Measurements from ENCODE around the gene SPRY1. TPM values are rescaled to one million over a fixed set of nuclear protein-coding genes. Genes with fewer than 3 reads are reported as not detected.

SPRY1 gene
- total RNA-seq, 2 donors from 2014 or later = 67.5 to 90.2 TPM

DNA sequence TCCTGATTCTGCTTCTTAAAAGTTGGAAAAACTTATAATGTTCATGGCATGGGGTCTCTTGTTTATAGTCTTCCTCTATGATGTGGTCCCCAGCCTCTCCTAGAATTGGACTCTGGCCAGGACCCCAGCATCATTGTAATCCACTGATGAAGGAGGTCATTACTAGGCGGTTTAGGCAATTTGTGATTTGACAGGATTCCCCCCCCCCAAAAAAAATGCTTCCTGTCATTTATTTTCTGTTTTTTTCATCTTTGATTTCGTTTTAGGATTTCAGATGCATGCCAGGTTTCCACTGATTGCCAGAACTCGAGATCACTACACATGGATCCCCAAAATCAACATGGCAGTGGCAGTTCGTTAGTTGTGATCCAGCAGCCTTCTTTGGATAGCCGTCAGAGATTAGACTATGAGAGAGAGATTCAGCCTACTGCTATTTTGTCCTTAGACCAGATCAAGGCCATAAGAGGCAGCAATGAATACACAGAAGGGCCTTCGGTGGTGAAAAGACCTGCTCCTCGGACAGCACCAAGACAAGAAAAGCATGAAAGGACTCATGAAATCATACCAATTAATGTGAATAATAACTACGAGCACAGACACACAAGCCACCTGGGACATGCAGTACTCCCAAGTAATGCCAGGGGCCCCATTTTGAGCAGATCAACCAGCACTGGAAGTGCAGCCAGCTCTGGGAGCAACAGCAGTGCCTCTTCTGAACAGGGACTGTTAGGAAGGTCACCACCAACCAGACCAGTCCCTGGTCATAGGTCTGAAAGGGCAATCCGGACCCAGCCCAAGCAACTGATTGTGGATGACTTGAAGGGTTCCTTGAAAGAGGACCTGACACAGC lies 4.9 kb downstream of the SPRY1 start:
- Histone ChIP-seq H3K4me1 (replicated peaks) (no peaks in the 10 kb centered on the region), H3K27ac (peak overlapping the region; percentile 38 to 83), H3K36me3 (peaks cover 0 to 3% of the 10 kb centered on the region in 2 donors), H3K27me3 (replicated peaks; ENCODE audit: insufficient read depth) (no peaks in the 10 kb centered on the region), H3K4me3 (peak overlapping the region in 1 of 2 donors; percentile 74), H3K9me3 (no peaks in the 10 kb centered on the region)
- no peak for DNase-seq (ENCODE audit: low spot score)
- intact Hi-C loops (cut with DNase I) = loop anchor here (10.0 kb wide), 1 partner anchor 863 kb away; no protein-coding TSS in a partner anchor
- TF ChIP-seq, protein P1, sequence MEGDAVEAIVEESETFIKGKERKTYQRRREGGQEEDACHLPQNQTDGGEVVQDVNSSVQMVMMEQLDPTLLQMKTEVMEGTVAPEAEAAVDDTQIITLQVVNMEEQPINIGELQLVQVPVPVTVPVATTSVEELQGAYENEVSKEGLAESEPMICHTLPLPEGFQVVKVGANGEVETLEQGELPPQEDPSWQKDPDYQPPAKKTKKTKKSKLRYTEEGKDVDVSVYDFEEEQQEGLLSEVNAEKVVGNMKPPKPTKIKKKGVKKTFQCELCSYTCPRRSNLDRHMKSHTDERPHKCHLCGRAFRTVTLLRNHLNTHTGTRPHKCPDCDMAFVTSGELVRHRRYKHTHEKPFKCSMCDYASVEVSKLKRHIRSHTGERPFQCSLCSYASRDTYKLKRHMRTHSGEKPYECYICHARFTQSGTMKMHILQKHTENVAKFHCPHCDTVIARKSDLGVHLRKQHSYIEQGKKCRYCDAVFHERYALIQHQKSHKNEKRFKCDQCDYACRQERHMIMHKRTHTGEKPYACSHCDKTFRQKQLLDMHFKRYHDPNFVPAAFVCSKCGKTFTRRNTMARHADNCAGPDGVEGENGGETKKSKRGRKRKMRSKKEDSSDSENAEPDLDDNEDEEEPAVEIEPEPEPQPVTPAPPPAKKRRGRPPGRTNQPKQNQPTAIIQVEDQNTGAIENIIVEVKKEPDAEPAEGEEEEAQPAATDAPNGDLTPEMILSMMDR (IDR thresholded peaks at IDR 0.05) = no peak
- TF ChIP-seq POLR2AphosphoS5 (IDR thresholded peaks at IDR 0.05) = no peak
- 45% methylated on average over 9 of the region's 9 CpGs for WGBS

DNA sequence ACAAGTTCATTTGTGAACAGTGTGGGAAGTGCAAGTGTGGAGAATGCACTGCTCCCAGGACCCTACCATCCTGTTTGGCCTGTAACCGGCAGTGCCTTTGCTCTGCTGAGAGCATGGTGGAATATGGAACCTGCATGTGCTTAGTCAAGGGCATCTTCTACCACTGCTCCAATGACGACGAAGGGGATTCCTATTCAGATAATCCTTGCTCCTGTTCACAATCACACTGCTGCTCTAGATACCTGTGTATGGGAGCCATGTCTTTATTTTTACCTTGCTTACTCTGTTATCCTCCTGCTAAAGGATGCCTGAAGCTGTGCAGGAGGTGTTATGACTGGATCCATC lies 5.5 kb downstream of the SPRY1 start:
- DNase-seq (ENCODE audit: low spot score) = no peak
- H3K27me3 ChIP-seq (replicated peaks; ENCODE audit: insufficient read depth) = no peaks in the 10 kb centered on the region
- no peaks in the 10 kb centered on the region for H3K4me1 ChIP-seq (replicated peaks)
- H3K9me3 ChIP-seq = no peaks in the 10 kb centered on the region
- 36% methylated on average over 3 of the region's 3 CpGs for WGBS
- H3K4me3 ChIP-seq = peak overlapping the region in 1 of 2 donors; percentile 74
- peaks cover 0 to 3% of the 10 kb centered on the region in 2 donors for H3K36me3 ChIP-seq
- H3K27ac ChIP-seq = peak overlapping the region; percentile 38 to 83
- TF ChIP-seq POLR2AphosphoS5 (IDR thresholded peaks at IDR 0.05) (no peak), POLR2A (IDR thresholded peaks at IDR 0.05) (no peak)
- TF ChIP-seq, protein P1 (IDR thresholded peaks at IDR 0.05) = no peak
- intact Hi-C loops (cut with DNase I) = loop anchor here (10.0 kb wide), 1 partner anchor 863 kb away; no protein-coding TSS in a partner anchor

DNA sequence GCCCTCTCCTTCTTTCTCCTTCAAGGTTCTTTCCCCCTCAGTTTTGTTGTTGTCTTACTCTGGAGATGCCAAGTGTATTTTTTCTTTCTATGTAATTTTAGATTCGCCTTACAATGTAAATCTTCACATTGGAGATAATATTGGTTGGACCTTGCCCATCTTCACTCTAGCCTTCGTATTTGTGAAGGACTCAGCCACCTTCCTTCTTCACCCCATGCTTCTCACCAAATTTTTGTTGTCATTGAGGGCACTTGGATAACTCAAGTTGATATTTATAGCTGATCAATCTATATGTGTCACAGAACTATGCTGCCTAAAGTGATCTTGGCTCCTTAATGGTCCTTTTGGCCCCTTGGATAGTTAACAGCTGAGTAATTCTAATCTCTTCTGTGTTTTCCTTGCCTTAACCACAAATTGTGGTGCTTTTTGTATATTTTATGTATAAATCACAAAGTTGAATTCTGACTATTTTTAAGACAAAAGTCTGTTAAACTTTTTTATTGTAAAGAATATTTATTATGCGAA lies 6.5 kb downstream of the SPRY1 start:
- Histone ChIP-seq H3K27me3 (replicated peaks; ENCODE audit: insufficient read depth) (no peaks in the 10 kb centered on the region), H3K9me3 (no peaks in the 10 kb centered on the region), H3K36me3 (peaks cover 0 to 3% of the 10 kb centered on the region in 2 donors), H3K27ac (no peak overlapping the region), H3K4me1 (replicated peaks) (no peaks in the 10 kb centered on the region), H3K4me3 (no peak overlapping the region)
- 58% methylated on average over 3 of the region's 3 CpGs for WGBS
- intact Hi-C loops (cut with DNase I) = loop anchor here (10.0 kb wide), 1 partner anchor 862 kb away; no protein-coding TSS in a partner anchor
- TF ChIP-seq POLR2AphosphoS5 (IDR thresholded peaks at IDR 0.05) = no peak
- TF ChIP-seq POLR2A (IDR thresholded peaks at IDR 0.05) = no peak
- TF ChIP-seq, protein P1 (IDR thresholded peaks at IDR 0.05) = no peak
- no peak for DNase-seq (ENCODE audit: low spot score)

DNA sequence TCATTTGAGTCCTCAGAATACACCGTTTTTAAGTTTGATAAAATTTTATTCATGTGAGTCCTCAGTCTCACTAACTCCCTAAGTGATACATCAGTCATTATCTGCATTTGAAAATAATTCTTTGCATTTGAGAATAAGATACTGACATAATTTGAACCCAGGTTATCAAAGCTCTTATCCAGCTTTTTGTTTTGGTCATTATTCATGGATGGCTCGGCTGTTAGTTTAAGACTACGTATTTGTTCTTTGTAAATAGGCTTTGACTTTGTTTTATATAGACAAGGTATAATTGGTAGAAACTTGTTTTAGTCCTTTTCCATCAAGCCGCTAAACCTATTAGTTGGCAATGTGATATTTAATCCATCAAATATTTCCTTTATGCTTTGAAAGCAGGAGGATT lies 7.9 kb downstream of the SPRY1 start:
- TF ChIP-seq, protein P1 (IDR thresholded peaks at IDR 0.05) = no peak
- TF ChIP-seq POLR2AphosphoS5 (IDR thresholded peaks at IDR 0.05) (no peak), POLR2A (IDR thresholded peaks at IDR 0.05) (no peak)
- intact Hi-C loops (cut with DNase I) = loop anchor here (10.0 kb wide), 1 partner anchor 860 kb away; no protein-coding TSS in a partner anchor
- peaks cover 0 to 3% of the 10 kb centered on the region in 2 donors for H3K36me3 ChIP-seq
- no peaks in the 10 kb centered on the region for H3K4me1 ChIP-seq (replicated peaks)
- 53% methylated on average over 4 of the region's 4 CpGs for WGBS
- no peaks in the 10 kb centered on the region for H3K27me3 ChIP-seq (replicated peaks; ENCODE audit: insufficient read depth)
- no peaks in the 10 kb centered on the region for H3K9me3 ChIP-seq
- no peak for DNase-seq (ENCODE audit: low spot score)
- no peak overlapping the region for H3K4me3 ChIP-seq
- H3K27ac ChIP-seq = peak overlapping the region in 1 of 2 donors; percentile 24
